ENCODE results near the gene ZNF689.
A peak's percentile ranks its signal among the peaks of the same experiment; 100 is the strongest.
"Not testable (repeated sequence)": the region's sequence is repeated elsewhere in the genome, so short reads cannot be mapped to it uniquely, and the experiment has no call there.

The ZNF689 gene

DNA sequence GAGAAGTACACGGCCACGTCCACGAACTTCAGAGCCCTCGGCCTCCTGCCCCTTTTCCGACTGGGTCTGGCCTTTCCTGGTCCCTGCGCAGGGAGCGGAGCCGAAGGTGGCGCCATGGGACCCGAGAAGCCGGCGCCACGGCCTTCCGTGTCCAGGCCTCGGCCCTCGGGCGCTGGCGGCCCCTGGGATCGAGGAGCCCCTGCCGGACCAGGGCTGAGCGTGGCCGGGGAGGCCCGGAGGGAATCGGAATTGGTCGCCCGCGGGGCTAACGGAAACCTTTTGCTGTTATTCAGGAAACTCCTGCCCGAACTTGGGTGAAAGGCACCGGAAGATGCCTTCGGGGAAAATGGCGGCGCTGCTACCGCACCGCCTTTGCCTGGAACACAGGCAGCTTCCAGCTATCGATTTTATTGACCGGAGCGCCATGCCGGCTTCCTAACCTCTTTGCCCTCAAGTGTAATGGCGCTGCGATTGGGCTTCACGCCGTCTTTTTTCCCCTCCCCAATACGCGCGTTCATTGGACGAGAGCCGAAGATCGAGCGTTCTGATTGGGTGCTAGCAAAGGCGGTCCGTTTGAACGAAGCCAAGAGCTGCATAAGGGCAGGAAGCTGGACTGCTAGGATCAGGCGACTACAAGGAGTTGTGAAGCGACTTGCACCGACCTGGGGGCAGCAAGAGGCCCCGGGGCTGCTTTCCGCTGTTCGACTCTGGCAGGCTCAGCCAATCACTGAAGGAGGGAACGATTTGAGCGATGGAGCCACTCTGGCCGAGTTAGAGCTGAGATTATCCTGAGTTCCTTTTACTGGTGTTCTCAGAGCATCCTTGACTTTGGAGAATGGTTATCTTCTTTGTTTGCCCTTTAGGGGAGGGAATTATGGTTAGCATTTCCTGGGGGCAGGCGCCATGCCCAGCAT, at the start of gene ZNF689:
ZNF689 (minus strand) TSS at position 464 of the 914 bp plus-strand sequence; CDS start at position 116, 348 bp downstream.
- DNase-seq: peak; percentile 96

DNA sequence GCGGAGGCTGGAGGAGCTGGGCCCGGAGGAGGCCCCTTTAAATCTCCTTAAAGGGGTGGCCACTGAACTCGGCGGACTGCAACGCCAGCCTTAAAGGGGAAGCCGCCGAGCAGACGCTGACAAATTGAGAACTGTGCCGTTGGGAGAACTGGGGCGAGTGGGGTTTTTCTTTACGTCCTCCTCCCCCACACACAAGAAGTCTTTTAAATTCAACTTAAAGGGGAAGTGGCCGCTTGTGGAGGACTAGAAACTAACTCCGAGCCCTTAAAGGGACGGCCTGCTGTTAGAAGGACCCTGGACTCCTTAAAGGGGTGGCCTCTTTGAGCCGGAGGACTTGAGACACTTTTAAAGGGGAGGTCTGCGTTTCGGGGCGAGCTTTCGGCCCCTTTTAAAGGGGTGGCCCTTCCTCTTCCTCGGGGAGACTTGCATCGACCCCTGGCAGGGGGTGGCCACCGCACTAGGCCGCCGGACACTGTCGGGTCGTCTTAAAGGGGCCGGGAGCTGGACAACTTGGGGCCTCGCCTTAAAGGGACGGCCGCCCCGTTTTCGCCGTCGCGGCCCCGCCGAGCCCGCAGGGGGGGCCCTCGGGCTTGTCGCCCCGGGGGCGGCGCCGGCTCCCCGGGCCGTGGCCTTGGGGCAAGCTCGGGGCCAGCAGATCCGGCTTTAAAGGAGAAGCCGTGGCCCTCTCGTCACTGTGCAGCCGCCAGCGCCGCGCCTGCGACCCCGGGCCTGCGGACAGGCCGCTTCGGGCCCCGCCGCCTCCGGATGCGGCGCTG, 48.7 kb upstream of the ZNF689 start:
- no peak for DNase-seq

DNA sequence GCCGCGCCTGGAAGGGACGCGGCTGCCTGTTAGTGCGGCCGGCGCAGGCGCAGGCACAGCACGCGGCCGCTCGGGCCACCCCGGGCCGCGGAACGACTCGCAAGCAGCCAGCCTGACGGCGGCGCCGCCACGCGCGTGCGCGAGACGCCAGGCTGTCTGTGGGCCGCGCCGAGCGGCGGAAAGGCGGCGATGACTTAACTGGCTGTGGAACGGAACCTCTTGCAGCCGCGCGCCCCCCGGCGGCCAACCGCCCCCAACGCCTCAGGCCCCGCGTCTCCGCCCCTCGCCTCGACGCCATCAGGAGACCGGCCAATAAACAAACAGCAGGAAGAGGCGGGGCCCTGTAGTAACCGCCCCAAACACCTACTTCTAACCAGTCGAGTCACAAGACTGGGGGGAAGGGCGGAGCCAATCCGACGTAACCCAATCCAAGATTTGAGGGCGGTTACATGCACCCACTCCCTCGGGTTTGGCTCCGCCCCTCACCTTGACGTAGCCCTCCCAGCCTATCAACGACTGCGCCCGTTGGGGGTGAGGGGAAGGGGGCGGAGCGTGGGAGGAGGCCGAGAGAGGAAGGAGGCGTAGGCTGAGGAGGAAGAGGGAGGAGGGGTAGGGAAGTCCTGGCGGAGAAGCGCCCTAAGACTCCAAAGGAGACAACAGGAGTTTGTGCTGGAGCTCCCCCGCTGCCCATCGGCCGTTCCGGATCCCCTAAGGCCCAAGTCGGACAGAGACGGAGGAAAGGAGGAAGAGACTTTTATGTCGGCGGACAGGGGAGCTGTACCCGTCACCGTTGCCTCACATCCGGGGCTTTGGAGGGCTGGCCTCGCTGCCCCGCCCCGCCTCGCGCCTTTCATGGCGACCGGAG, 47.9 kb upstream of the ZNF689 start, which contains the start of gene FBRS:
FBRS (plus strand) TSS at position 566 of the 865 bp plus-strand sequence. CDS start 1,088 bp downstream, outside the sequence.
- DNase-seq: peak; percentile 100

DNA sequence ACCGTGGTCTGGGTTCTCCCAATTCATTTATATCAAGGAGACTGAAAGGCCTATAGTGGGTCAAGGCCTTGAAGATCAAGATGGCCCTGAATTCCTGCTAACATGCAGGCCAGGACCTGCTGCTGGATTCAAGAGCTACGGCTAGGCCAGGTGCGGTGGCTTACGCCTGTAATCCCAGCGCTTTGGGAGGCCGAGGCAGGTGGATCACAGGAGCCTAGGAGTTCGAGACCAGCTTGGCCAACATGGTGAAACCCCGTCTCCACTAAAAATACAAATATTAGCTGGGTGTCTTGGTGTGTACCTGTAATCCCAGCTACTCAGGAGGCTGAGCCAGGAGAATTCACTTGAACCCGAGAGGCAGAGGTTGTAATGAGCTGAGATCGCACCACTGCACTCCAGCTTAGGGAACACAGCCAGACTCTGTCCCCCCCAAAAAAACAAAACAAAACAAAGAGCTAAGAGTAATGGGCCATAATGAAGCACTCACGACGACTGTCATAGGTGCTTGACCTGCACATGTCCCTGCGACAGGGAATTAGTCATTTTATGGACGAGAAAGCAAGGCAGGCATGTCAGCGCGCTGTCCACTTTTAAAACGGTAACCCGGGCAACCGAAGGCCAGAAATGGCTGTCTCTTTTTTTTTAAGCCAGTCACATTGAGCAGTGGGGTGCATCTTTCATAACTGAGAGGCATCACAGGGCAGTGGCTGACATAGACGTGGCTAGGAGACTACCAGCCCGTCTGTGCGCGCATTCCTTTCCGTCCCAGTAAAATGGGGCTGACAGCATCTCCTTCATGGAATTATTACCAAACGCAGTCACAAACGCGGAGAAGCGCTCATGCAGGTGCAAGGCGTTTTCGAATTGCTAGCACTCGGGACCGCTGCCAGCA, 47.0 kb upstream of the ZNF689 start:
- no peak for DNase-seq

DNA sequence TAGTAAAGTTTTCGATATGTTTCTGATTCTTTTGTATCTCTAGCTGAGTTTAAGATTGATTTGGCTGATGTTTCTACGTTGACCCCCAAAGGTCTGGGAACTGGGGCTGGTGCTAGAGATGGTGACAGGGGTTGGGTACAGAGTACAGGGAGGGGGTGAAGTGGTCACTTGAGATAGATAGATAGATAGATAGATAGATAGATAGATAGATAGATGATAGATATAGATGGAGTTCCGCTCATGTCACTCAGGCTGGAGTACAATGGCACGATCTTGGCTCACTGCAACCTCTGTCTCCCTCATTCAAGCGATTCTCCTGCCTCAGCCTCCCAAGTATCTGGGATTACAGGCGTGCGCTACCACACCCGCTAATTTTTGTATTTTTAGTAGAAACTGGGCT, 46.2 kb upstream of the ZNF689 start:
- no peak for DNase-seq

DNA sequence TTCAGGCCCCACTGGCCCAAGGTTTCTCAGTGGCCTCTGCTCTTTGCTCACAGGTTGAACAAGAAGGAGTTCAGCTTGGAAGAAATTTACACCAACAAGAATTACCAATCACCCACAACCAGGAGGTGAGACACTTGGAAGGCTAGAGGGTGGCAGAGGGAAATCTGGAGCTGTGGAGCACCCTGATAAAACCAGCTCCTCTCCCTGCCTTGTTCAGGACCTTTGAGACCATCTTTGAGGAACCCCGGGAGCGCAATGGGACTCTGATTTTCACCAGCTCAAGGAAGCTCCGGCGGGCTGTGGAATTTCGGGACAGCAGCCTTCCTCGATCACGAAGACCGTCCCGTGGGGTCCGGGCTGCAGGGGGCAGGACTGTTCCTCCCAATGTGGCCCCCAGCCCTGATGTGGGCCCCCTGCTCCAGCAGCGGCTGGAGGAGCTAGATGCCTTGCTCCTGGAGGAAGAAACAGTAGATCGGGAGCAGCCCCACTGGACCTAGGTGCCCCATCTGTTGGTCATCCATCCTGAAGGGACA, 45.7 kb upstream of the ZNF689 start:
- DNase-seq: no peak

DNA sequence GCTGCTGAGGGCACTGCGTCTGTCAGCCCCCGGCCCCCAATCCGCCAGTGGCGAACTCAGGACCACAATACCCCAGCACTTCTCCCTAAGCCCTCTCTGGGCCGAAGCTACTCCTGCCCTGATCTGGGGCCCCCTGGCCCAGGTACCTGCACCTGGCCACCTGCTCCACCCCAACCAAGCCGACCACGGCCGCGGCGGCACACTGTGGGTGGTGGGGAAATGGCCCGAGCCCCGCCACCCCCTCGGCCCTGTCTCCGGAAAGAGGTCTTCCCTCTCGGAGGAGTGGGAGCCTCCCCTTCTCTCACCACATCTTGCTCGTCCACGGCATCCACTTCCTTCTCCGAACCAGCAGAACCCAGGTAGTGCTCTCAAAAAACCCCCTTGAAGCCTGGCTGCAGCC, 44.7 kb upstream of the ZNF689 start:
- no peak for DNase-seq

DNA sequence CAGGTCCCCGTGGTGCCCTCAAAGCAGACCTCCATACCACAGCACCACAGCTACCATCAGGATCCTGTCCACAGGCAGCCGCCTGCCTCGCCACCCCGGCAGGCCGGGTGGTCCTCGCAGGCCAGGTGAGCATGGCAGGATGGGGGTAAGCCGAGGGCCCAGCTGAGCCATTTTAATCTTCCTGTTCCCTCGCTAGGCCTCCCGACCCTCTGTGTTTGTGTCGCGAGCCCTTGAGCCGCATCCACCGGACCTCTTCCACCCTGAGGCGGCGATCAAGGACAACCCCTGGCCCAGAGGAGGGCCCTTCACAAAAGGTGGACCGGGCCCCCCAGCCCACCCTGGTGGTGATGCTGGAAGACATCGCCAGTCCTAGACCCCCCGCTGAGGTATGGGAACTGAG, 42.5 kb upstream of the ZNF689 start:
- DNase-seq: no peak

DNA sequence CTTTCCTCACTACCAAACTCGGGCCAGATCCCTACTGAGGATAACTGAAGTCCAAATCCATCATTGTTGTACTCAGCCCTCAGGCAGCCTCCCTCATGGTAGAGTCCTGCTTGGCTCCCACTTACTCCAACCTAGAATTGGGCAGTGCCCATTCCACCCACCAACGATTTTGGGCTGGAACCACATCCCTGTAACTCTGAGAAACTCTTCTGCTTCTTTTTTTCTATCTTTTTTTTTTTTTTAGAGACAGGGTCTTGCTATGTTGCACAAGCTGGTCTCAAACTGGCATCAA, 41.8 kb upstream of the ZNF689 start:
- no peak for DNase-seq

DNA sequence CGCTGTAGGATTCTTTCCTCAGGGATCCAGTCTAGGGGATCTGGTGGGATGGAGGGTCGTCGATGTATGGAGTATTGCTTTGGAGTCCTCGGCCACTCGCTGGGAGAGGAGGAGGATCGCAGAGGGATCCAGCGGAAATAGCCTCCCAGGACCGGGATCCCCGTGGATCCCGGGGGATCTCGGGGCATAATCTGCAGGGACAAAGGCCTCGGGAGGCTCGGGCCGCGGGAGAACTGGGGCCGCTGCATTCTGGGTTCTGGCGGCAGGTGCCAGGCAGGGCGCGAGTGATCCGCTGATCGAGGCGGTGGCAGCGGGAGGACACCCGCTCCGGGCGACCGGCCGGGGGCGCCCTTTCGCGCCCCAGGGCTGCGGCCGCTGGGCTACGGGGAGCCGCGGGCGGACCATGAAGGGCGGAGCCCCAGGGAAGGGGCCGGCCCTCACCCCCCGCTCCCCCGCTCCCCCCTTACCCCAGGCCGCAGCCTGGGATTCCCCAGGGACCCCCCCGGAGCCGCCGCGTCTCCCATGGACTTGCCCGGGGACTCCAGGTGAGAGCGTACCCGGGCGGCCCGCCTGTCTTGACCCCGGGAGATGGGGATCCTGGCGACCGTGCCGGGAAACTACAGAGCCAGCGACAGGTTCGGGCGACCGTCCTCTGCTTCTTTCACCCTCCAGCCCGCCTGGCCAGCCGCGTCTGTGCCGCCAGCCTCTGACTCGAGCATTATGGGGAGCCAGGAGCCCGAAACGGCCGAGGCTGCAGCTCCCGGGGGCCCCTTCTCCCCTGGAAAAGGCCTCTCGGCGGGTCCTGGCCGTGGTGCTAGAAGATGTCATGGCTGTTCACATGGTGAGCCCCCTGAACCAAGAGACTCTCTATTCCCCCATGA, 41.2 kb upstream of the ZNF689 start:
- peak; percentile 83 for DNase-seq

DNA sequence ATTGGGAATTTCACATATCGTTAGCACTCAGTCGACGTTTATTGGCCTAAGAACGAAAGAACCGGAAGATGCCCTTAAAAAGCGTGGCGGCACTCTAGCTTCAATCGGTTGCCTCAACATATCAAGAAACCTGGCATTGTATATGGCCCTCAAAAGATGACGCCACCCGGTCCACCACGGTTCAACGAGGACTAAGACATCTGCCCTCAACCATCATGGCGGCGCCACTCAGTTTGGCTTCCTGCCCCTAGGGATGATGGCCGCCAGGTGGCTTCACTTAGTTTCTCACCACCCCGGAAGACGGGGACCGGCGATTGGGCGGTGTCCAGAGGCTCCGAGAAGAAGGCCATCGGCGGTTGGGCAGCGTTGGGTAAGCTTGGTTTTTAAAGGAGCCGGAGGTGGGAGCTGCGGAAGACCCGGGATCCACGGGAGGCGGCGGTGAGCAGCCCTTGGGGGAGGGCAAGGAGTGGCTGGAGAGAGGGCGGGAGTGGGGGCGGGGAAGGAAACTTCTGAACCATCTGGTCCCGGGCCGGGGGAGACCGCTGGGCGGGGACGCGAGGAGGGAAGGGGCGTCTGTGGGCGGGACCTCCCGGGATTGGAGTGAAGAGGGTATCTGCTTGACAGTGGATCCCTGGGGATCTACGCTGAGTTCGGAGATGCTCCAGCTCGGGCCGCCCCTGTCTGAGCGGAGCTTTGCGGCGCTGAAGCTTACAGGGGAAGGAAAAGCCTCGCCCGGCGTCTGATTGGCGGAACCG, 40.4 kb upstream of the ZNF689 start, which contains the start of gene PRR14:
PRR14 (plus strand) TSS at position 592 of the 755 bp plus-strand sequence. CDS start 686 bp downstream, outside the sequence.
- peak; percentile 99 for DNase-seq

DNA sequence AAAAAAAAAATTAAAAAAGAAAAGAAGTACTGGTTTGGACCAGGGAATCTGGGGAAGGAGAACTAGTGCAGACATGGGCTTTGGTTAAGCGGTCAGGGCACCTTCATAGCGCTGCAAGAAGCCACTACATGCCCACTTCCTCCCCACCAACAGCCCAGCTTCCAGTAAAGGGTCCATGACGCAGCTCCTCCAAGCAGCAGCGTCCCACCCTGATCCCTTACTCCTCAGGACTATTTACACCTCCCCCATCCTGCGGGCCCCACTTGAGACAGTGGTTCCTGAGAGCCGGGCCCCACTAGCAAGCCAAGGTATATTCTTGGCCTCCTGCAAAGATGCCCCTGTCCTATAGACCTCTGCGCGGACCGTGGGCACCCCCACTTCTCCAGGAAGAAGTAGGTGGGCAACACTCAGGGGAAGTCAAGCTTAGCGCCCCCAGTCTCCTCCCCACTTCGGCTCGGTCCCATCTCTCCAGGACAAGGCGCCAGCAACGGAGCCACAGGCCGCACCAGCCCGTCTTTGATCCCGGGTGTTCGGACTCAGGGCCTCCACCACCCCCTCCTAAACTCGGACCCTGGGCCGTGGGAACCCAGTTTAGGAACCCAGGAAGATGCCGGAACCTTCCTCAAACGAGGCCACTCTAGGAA, 39.7 kb upstream of the ZNF689 start:
- DNase-seq: peak; percentile 61

DNA sequence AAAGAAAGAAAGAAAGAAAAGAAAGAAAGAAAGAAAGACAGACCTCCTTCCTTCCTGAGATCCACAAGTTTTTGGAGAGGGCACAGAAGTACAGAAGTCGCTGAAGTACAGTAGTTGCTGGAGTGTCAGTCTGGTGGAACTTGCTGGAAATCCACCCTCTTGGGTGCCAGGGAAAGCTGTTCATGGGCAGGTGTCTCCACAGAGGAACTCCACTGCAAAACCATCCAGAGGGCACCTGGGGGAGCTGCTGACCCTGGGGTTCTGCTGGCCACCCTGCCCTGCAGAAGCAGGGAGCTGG, 37.0 kb upstream of the ZNF689 start:
- no peak for DNase-seq

DNA sequence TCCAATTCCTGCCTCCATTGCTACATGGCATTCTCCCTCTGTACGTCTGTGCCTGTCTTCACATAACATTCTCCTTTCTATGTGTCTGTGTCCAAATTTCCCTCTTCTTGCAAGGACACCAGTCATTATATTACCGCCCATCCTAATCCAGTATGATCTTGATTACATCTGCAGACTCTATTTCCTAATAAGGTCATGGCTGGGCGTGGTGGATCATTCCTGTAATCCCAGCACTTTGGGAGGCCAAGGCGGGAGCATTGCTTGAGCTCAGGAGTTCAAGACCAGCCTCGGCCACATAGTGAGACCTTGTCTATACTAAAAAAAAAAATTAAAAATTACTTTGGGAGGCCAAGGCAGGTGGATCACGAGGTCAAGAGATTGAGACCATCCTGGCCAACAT, 35.5 kb upstream of the ZNF689 start:
- DNase-seq: no peak

DNA sequence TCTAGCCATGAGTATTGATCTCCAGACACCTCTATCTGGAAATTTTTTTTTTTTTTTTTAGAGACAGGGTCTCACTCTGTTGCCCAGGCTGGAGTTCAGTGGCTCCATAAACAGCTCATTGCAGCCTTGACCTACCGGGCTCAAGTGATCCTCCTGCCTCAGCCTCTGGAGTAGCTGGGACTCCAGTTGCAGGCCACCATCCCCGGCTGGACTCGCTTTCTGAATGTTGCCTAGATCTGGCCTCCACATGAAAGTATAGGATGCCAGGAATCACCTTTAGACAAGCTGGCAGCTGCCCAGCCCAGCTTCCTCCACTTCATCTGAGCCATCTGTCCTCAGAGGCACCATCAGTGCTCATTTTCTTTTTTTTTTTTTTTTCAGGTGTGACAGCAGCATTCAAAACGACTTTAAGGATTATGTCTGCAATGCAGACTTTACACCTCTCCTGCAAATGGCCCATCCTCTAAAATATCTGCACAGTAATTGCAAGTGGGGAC, 34.2 kb upstream of the ZNF689 start:
- DNase-seq: no peak

DNA sequence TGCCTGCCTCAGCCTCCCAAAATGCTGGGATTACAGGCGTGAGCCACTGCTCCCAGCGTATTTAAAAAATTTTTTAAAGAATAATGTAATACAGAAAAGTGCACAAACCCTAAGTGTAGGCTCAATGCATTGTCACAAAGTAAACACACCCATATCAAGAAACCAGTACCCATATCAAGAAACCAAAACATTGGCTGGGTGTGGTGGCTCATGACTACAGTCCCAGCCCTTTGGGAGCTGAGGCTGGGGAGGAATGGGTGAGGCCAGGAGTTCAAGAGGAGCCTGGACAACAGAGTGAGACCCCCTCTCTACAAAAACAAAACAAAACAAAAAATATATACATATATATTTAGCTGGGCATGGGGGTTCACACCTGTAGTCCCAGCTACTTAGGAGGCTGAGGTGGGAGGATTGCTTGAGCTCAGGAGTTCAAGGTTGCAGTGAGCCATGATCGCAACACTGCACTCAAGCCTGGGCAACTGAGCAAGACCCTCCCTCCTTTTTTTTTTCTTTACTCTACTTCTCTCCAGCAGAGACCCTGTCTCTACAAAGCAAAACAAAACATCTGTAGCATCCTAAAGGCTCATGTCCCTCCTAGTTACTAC, 31.3 kb upstream of the ZNF689 start:
- no peak for DNase-seq

DNA sequence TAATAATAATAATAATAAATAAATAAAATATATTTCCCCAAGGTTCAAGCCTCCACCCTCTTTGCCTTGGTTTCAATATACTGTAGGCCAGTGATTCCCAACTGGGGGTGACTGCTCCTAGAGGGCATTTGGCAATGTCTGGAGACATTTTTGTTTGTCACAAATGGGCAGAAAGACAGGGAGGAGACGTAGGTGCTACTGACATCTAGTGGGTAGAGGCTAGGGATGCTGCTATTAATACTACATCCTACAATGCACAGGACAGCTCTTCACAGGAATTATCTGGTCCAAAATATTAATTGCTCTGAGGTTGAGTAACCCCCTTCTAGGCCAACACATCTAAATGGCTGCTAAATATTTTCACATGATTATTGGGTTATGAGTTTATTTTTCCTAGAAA, 27.8 kb upstream of the ZNF689 start:
- no peak for DNase-seq

DNA sequence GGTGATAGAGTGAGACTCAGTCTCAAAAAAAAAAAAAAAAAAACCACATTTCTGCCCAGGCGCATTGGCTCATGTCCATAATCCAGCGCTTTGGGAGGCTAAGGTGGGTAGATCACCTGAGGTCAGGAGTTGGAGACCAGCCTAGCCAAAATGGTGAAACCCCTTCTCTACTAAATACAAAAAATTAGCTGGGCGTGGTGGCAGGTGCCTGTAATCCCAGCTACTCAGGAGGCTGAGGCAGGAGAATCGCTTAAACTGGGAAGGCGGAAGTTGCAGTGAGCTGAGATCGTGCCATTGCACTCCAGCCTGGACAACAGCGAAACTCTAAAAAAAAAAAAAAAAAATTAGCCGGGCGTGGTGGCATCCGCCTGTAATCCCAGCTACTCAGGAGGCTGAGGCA, 26.9 kb upstream of the ZNF689 start:
- not testable (repeated sequence) for DNase-seq

DNA sequence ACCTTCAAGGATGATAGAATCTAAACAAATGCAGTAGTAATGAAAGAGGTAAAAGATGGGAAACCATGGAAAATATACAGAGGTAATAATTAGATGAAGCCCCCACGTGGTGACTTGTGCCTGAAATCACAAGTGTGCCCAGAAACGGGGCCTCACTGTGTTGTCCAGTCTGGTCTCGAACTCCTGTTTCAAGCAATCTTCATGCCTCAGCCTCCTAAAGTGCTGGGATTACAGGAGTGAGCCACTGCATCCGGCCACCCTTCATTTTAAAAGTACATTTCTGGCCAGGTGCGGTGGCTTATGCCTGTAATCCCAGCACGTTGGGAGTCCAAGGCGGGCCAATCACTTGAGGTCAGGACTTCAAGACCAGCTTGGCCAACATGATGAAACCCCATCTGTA, 26.4 kb upstream of the ZNF689 start:
- DNase-seq: no peak
